Left renal pelvis (tissue), 4 donors: ENCODE data around the gene DAPK3. TPM values are rescaled to one million over a fixed set of nuclear protein-coding genes. Genes with fewer than 3 reads are reported as not detected.
A peak's percentile ranks its signal among the peaks of the same experiment; 100 is the strongest.
"Not testable (repeated sequence)": the region's sequence is repeated elsewhere in the genome, so short reads cannot be mapped to it uniquely, and the experiment has no call there.

Experiments used
- DNase-seq, 4 donors: peaks; one replicate each; pipeline ENCODE4 v3.0.0-alpha.2; 2013; ENCODE audit warnings: low read depth in 4 of 4, low spot score in 3 of 4
- polyA plus RNA-seq, 4 donors: library from polyadenylated mRNA; unstranded; fragments of 120-200 nt; gene quantifications; one replicate each; pipeline ENCODE4 v1.2.1, GENCODE V29; 2013; ENCODE audit not compliant: insufficient read length in 4 of 4

Gene DAPK3
- 10 to 100 TPM; 36.6 to 48.0 (median 40.4) TPM for polyA plus RNA-seq

DNA sequence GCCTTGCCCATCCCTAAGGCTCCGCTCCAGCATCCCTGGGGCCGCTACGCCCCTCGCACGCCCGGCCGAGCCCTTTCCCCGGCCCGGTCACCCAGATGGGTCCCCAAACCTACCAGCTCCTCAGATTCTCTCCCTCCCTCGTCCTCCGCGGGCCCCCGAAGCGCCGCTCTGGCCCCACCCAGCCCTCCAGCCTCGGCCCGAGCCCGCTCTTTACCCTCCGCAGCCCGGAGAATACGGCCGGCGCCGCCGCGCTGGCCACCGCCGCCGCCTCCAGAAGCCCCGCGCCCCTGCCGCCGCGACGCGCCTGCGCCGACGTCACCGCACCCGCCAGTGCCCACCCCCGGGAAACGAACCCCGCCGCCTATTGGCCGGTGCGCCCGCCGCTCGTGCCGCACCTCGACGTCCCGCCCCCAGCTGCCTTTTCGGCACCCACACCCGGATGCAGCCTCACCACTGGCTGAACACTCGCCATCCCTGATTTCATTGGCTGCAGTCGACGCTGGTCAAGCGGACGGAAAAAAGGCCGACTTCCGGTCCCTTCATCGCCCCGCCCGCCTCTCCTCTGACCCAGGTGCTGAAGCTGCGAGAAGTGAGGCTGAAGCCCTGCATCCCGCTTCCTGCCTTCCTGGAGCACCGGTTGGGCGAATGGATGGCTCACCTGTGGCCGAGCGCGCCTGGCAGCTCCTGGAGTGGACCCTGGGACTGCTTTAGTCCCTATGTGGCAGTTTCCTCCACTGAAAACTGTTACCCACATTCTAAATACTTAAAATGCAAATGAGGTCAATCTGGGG is at the start of gene DAPK3:
Gene DAPK3, minus strand, starts transcription at position 292 of the 791 bp plus-strand sequence. CDS start 1,364 bp downstream, outside the sequence.
- peak; percentile 90 to 95 (median 92) for DNase-seq

DNA sequence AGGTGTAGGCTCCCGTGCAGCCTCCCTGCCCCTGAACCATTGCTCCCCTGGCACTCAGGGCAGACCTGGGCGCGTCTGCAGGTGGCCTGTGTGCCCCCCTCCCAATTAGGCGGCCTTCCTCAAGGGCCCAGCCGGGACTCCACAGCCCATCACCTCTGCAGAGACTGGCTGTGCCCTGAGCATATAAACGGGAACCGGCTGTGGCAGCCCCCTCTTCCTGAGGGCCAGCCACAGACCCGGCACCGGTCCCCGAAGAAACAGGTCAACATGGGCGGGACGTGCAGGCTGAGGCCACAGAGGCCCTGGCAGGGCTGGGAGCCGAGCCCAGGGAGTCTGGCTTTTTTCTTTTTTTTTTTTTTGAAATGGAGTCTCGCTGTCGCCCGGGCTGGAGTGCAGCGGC is 48.7 kb upstream of the DAPK3 start:
- DNase-seq: no peak

DNA sequence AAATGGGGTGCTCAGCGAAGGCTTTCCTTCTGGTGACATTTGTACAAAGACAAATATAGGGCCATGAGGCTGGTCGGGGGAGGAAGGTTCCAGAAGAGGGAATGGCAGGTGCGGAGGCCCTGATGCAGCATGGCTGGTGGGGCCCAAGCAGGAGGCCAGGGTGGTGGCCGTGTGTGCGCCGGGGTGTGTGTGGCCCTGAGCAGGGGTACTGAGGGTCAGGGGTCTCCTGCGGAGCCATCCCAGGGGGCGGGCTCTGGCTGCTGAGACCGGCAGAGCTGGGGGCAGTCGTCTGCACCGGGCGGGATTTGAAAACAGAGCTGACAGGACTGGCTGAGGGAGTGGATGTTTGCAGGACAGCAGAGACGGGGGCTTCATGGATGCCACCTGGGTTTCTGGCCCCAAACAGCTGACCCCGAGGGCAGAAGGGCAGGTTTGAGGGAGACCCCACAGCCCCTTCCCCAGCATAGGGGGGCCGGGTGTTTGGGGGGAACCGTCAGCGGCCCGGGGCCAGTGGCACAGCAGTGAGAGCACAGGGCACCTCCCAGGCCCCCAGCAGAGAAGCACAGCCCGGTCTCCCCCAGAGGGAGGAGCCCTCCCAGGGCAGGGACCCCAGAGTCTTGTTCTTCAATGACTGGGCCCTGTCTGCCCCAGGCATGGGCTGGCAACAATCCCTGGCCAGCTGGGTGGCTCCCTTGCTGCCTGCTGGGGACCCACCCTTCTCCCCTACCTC is 48.0 kb upstream of the DAPK3 start:
- no peak for DNase-seq

DNA sequence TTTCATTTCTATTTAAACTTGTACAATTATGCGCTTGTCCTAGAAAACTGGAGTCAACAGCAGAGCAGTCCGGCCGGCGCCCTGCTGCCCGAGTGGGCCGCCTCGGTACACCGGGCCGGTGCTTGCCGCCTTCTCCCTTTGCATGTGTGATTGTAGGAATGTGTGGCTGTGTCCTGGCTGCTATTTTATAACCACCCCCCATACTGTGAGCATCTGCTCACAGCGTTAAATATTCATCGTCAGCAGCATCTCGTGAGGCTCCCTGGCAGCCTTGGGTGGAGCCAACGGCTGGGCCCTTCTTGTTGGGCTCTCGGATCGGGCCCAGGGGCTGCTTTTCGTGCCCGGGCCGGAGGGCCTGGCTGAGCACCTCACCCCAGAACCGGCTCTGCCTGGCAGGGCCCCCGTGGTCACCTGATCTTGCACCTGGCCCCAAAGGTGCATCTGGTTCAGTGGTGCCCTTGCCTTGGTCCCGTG is 47.3 kb upstream of the DAPK3 start:
- DNase-seq: no peak

DNA sequence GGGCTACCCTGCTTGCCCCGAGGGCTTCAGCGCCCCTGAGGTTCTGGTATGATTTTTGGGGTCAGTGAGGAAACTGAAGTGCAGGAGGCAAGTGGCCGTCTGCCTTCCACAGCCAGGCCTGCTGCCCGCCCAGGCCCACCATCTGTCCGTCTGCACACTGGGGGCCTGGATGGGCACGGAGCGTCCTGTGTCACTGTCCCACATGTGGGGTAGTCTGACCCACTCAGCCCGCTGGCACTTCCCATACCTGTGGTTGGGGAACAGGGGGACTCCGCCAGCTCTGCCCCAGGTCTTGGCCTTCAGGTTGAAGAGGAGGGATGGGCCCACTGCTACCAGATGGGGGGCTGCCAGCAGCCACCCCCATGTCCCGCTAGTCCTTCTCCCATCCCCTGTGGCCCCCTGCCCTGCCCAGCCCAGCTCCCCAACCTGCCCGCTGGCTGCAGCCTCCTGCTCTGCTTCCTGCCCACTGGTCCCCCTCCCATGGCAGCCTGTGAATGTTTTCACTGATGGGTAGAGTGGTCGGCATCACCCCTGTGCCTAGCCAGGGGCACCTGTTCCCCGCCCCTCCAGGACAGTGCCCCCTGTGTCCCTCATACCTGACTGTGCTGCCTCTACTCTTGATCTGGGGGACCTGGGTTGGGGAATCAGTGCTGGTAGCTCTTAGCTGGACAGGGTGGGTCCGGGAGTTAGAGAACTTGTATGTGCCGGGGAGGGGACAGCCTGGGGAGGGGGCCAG is 46.2 kb upstream of the DAPK3 start:
- no peak for DNase-seq

DNA sequence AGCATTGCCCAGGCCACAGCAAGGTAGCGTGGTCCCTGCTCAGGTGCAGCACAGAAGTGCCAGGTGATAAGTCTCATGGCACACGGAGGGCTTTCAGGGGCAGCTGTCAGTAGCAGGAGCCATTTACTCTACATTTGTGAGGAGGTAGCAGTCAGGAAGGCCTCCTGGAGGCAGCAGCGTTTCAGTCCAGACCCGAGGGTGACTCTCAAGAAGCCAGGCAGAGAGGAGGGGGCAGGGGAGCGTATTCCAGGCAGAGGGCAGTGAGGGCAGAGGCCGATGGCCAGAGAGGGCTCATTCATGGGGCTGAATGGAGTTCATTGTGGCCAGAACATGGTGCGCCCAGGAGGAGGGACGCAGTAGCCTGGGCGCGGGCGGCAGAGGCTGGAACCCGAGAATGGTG is 45.6 kb upstream of the DAPK3 start:
- no peak for DNase-seq

DNA sequence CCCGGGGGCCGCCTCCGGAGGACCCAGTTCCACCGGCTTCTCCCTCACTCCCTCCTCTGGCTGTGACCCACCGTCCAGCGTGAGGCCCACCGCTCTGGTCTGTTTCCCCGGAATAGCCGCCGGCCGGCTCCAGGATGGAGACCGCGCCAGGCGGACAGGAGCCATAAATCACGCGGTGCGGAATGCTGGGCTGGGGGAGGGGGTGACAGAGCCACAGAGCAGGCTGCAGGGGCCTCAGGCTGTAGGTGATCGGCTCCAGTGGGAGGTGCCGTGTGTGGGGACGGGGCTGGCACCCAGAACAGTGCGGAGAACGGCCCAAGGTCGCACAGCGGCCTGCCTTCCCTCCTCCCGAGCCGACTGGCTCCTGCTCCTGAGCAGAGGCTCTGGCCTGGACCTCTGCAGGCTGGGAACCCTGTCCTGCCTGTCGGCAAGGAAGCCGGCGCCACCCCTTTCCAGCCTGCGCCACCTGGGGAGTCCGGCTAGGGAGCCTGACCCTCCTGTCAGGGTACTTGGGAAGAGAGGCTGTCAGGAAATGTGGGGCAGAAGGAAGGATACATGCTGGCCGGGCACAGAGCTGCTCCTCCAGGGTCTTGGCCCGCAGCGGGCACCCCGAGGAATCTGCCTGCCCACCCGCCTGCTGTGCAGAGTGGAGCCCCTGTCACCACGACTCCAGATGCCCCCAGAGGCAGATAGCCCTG is 45.0 kb upstream of the DAPK3 start:
- peak; percentile 64 to 80 (median 70) for DNase-seq

DNA sequence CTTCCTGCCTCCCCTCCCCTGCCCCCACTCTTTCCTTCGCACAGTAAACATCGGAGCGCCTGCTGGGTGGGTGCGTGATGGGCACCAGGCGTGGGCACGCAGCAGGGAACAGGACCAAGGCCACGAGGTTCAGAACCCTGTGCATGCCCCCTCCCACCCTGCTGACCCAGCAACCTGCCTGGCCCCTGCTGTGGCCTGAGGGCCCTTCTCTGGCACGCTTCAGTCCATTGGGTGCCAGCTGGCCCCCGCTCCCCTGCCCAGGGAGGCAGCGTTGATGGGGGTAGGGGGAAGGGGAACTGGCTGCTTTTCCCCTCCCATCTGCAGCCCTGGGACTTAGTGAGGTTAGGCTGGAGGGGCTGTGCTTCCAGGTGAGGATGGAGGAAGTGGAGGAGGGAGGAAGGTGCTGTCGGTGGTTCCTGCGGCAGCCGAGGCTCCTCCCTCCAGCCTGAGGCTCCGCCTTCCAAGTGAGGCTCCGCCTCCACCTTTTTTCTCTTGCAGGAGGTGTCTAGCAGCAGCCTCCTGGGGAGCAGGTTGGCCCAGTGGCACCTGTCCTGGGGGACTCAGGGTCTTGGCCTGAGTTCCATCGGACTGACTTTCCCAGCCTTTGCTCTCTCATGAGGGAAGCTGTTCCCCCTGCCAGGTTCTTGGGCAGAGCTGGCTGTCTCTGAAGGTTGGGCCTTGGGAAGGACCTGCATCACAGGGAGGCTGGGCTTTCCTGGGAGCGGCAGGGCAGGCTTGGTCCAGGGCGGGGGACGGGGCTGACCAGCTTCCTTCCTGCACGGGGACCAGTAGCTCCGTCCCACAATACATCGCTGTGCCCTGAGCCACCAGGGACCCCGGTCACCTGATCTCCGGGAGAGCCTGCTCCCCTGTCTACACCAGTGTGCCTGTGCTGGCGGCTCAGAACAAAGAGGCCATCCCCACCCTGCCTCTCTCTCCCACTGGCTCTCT is 43.9 kb upstream of the DAPK3 start:
- no peak for DNase-seq

DNA sequence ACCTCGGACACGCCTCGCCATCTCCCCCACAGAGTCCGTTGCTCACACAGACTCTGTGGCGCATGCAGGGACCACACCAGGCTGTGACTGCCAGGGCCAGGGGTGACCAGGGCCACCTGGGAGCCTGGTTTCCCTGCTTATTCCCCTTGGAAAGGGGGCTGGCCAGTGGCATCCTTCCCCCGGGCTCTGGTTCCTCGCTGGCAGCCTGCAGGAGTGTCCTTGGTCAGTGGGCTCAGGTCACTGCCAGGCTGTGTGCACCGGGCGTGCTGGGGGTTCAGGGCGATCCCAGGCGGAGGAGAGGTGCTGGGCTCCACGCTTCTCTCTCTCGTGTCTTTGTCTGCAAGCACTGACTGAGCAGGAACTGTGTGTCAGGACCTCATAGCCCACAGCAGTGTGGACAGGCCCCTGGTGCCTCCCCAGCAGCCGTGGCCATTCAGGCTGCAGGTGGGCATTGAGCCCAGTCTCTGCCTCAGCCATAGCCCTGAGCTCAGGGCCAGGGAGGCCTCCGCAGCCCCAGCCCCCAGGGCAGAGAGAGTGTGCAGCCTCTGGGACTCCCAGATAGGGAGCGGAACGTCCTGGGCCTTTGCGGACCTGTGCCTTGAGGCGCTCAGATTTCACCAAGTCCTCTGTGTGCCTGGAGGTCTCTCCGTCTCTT is 43.1 kb upstream of the DAPK3 start:
- DNase-seq: no peak

DNA sequence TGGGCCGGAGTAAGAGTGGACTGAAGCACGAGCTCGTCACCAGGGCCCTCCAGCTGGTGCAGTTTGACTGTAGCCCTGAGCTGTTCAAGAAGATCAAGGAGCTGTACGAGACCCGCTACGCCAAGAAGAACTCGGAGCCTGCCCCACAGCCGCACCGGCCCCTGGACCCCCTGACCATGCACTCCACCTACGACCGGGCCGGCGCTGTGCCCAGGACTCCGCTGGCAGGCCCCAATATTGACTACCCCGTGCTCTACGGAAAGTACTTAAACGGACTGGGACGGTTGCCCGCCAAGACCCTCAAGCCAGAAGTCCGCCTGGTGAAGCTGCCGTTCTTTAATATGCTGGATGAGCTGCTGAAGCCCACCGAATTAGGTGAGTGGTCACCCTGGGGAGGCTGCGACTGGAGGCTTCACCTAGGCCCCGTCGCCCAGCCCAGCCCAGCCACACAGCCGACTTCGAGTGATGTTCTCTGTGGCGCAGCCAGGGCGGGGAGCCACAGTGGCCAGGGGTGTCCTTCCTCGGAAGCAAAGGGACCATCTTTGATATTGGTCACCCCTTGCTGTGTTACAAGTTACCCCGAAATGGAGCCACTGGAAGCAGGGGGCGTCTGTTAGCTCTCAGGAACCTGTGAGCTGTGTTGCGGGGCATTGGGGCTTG is 42.2 kb upstream of the DAPK3 start:
- no peak for DNase-seq

DNA sequence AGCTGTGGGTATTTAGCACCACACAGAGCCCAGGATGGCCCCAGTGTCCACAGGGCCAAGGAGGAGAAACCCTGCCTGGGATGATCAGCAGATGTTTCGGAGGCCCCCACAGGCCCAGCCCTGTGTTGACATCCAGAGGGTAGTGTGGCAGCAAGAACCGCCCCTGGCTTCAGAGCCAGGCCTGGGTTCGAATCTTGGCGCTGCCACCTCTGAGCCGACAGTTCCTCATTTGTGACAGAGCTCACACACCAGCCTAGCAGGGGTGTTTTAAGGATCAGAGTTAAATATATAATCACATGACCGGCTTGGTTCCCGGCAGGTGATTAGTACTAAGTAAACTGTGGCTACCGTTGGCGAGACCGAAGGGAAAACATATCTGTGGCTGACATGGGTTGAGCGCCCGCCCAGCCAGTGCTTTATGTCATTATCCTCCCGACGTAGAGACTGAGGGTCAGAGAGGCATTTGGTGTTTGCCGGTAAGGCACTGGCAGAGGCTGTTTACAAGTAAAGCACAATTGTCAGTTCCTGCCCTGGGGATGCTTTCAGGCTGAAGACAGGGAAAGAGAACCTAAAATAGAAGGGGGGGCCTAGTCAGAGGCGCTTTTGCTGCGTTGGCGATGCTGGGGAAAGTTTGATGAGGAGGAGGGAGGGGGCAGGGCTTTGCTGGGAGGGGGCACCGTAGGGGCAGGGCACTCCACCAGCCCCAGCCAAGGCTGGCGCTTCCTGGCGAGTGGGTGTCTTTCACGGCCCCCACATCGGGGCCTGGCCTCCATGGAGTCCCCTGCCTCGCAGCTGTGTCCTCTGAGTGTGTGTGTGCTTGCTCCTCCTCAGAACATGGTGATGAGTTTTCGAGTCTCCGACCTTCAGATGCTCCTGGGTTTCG is 41.4 kb upstream of the DAPK3 start:
- no peak for DNase-seq

DNA sequence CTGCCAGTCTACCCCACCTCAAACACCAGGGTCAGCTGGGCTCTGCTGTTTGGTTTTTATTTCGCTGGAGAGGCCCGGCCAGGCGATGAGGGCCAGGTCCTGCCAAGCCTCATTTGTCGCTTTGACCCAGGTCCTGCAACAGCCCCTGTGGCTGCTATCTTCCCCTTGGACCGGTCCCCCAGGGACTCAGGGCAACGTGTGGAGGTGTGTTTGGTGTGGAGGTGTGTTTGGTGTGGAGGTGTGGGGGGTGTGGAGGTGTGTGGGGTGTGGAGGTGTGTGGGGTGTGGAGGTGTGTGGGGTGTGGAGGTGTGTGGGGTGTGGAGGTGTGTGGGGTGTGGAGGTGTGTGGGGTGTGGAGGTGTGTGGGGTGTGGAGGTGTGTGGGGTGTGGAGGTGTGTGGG is 40.5 kb upstream of the DAPK3 start:
- DNase-seq: not testable (repeated sequence)

DNA sequence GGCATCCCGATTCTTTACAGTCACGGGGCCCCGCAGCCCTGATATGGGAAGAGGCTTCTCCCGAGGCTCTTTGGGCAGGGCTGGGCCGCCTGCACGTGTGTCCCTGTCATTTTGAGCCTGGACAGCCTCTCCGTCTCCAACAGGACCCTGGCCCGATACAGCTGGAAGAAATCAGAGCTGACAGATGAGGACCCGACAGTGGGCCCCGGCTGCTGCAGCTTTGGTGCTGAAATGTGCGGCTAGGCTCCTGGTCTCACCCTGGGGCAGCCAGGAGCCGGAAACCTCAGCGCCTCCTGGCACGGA is 39.9 kb upstream of the DAPK3 start:
- no peak for DNase-seq

DNA sequence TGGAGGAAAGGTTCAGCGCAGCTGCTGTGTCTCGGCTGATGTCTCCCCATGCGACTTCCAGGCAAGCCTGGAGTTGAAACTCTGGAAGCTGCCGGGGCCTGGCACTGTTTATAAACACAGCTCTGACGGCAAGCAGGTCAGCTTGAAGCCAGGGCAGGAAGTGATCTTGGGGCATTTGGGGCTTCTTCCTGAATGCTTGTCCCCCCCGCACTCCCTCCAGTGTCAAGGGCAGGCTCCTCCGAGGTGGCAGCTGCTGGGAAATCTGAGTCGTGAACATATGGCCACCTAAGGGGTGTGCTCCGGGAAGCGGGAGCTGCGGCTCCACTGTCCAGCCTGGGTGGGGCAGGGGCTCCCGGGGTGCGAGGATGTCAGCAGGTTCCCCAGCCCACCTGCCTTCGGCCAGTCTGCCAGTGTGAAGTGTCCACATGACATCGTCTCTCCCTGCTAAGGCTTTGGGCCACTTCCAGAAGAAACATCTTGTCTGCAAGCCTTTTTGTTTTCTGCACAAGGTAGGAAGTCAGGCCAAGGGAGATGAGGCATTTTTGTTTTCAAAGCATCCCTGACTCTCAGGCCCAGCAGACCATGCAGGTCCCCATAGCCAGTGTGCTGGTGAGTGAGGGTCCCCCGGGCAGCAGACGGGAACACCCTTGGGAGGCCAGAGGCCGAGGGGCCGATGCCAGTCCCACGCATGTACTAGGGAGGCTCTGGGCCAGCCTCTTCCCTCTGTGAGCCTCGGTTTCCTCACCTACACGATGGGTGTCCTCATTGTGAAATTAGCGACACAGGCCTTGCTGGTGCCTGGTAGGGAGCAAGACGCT is 39.3 kb upstream of the DAPK3 start:
- DNase-seq: no peak

DNA sequence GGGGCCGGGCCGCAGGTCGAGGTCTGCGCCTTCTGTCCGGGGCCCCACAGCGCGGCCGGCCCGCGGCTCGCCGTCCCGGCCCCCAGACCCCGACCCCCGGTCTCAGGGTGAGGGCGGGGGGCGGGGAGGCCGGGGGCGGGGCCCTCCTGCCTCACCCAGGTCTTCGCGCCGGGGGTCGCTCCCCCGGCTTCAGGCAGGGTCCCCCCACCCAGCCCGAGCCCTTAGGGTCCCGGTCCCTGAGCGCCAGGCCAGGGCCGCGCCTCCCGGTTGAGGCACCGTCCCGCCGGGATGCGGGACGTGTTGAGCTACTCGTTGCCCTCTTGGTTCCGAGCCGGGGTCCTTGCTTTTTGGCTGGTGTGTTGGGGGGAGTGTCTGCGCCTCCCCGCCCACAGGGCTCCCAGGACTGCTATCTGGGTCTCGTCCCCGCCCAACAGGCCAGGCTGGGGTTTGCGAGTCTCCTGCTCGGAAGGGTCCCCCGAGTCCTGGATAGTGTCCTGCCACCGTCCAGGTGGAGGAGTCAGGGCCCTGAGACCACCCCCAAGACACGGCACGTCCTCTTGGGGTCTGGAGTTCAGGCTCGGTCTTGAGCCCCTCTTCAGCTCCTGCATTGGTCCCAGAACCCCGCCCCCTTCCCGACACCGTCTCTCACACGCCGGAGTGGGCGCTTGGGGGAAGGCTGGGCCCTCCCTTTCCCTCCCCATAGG is 37.1 kb upstream of the DAPK3 start:
- DNase-seq: no peak
